H9 (cell line): ENCODE results near the gene XAGE1A. TPM values are rescaled to one million over a fixed set of nuclear protein-coding genes. Genes with fewer than 3 reads are reported as not detected.

Experiments used
- DNase-seq: peaks from one replicate; pipeline ENCODE4 v3.0.0-alpha.2; 2017
- H2AFZ ChIP-seq: one replicate; pipeline ENCODE4 v1.6.1; 2013; ENCODE audit warnings: mild to moderate bottlenecking, low read length, control low read depth, moderate library complexity
- H2AK5ac ChIP-seq: 2 replicates; pipeline ENCODE4 v1.6.1; 2013; ENCODE audit warnings: low read length, control low read depth, mixed read lengths; ENCODE audit not compliant: insufficient read length
- H2BK120ac ChIP-seq: one replicate; pipeline ENCODE4 v1.6.1; 2013; ENCODE audit warnings: low read depth, mild to moderate bottlenecking, low read length, control low read depth, inconsistent platforms; ENCODE audit not compliant: poor library complexity, severe bottlenecking
- H2BK12ac ChIP-seq: 2 replicates; pipeline ENCODE4 v1.6.1; 2013; ENCODE audit warnings: low read length, control low read depth, mixed read lengths, low read depth; ENCODE audit not compliant: insufficient read length
- H2BK15ac ChIP-seq: 2 replicates; pipeline ENCODE4 v1.6.1; 2013; ENCODE audit warnings: low read depth, low read length, control low read depth
- H2BK20ac ChIP-seq: one replicate; pipeline ENCODE4 v1.6.1; 2013; ENCODE audit warnings: low read depth, mild to moderate bottlenecking, low read length, control low read depth, inconsistent platforms; ENCODE audit not compliant: poor library complexity, severe bottlenecking
- H2BK5ac ChIP-seq: 2 replicates; pipeline ENCODE4 v1.6.1; 2013; ENCODE audit warnings: low read length, control low read depth, mixed read lengths; ENCODE audit not compliant: insufficient read length
- H3K14ac ChIP-seq: 2 replicates; pipeline ENCODE4 v1.6.1; 2013; ENCODE audit warnings: low read length, control low read depth; ENCODE audit not compliant: insufficient read depth
- H3K18ac ChIP-seq: 2 replicates; pipeline ENCODE4 v1.6.1; 2013; ENCODE audit warnings: low read depth, mild to moderate bottlenecking, mixed read lengths, low read length, control low read depth; ENCODE audit not compliant: insufficient read length
- H3K23ac ChIP-seq: 2 replicates; pipeline ENCODE4 v1.6.1; 2013; ENCODE audit warnings: low read length, control low read depth, mixed read lengths, low read depth; ENCODE audit not compliant: insufficient read length
- H3K23me2 ChIP-seq: 2 replicates; pipeline ENCODE4 v1.6.1; 2013; ENCODE audit warnings: low read depth, mild to moderate bottlenecking, mixed read lengths, low read length, control low read depth; ENCODE audit not compliant: insufficient read length, poor library complexity, severe bottlenecking
- H3K27ac ChIP-seq: 2 replicates; pipeline ENCODE4 v1.5.1; 2013; ENCODE audit warnings: low read length, control low read depth, mixed read lengths, low read depth; ENCODE audit not compliant: insufficient read length
- H3K27me3 ChIP-seq: 2 replicates; pipeline ENCODE4 v1.6.1; 2013; ENCODE audit warnings: low read length, control low read depth, inconsistent platforms; ENCODE audit not compliant: insufficient read depth
- H3K4ac ChIP-seq: 2 replicates; pipeline ENCODE4 v1.6.1; 2013; ENCODE audit warnings: low read depth, mild to moderate bottlenecking, control low read depth, inconsistent platforms, low read length, moderate library complexity
- H3K4me1 ChIP-seq: 2 replicates; pipeline ENCODE4 v1.6.1; 2013; ENCODE audit warnings: low read length, control low read depth, inconsistent platforms; ENCODE audit not compliant: insufficient read depth
- H3K4me2 ChIP-seq: 2 replicates; pipeline ENCODE4 v1.6.1; 2013; ENCODE audit warnings: low read length, control low read depth, mixed read lengths; ENCODE audit not compliant: insufficient read length, insufficient read depth
- H3K56ac ChIP-seq: 2 replicates; pipeline ENCODE4 v1.6.1; 2013; ENCODE audit warnings: low read depth, mild to moderate bottlenecking, mixed read lengths, low read length, control low read depth; ENCODE audit not compliant: insufficient read length
- H3K79me1 ChIP-seq: 2 replicates; pipeline ENCODE4 v1.6.1; 2013; ENCODE audit warnings: low read depth, mild to moderate bottlenecking, moderate library complexity, low read length, control low read depth, inconsistent platforms; ENCODE audit not compliant: insufficient read depth, poor library complexity, severe bottlenecking
- H3K79me2 ChIP-seq: 2 replicates; pipeline ENCODE4 v1.6.1; 2013; ENCODE audit warnings: low read length, control low read depth, inconsistent platforms; ENCODE audit not compliant: insufficient read depth
- H3K9ac ChIP-seq: 2 replicates; pipeline ENCODE4 v1.6.1; 2013; ENCODE audit warnings: low read length, control low read depth, mixed read lengths; ENCODE audit not compliant: insufficient read length; ENCODE audit errors: extremely low read depth
- H3K9me3 ChIP-seq: one replicate; pipeline ENCODE4 v1.6.1; 2013; ENCODE audit warnings: low read depth, low read length, inconsistent platforms; ENCODE audit not compliant: control insufficient read depth
- H3T11ph ChIP-seq: one replicate; pipeline ENCODE4 v1.6.1; 2013; ENCODE audit warnings: mild to moderate bottlenecking, low read length, control low read depth, inconsistent platforms
- H4K20me1 ChIP-seq: one replicate; pipeline ENCODE4 v1.6.1; 2013; ENCODE audit not compliant: control insufficient read depth, insufficient read length, insufficient read depth
- H4K5ac ChIP-seq: 2 replicates; pipeline ENCODE4 v1.6.1; 2013; ENCODE audit warnings: low read depth, mild to moderate bottlenecking, mixed read lengths, low read length, control low read depth; ENCODE audit not compliant: insufficient read length
- H4K8ac ChIP-seq: replicated peaks from 2 replicates; pipeline ENCODE4 v1.6.1; 2013; ENCODE audit warnings: low read length, control low read depth, mixed read lengths, low read depth; ENCODE audit not compliant: insufficient read length
- H4K91ac ChIP-seq: 2 replicates; pipeline ENCODE4 v1.6.1; 2013; ENCODE audit warnings: low read depth, mild to moderate bottlenecking, moderate library complexity, mixed read lengths, low read length, control low read depth; ENCODE audit not compliant: insufficient read length
- H3K27ac Mint-ChIP-seq, 3 experiments: 2 replicates in 2 of 3; 3 replicates in 1 of 3; pipeline ENCODE4 v1.8.0; 2020 to 2021; ENCODE audit warnings: mixed read lengths in 3 of 3, mild to moderate bottlenecking in 1 of 3, moderate library complexity in 1 of 3
- H3K27me3 Mint-ChIP-seq: 2 replicates; pipeline ENCODE4 v1.8.0; 2021; ENCODE audit warnings: low read depth, mild to moderate bottlenecking, moderate library complexity, mixed read lengths
- H3K36me3 Mint-ChIP-seq, 3 experiments: 2 replicates in 2 of 3; 3 replicates in 1 of 3; pipeline ENCODE4 v1.8.0; 2020 to 2021; ENCODE audit warnings: low read depth in 3 of 3, mixed read lengths in 3 of 3; ENCODE audit not compliant: insufficient read depth in 1 of 3
- H3K4me1 Mint-ChIP-seq, 2 experiments: 2 replicates each; pipeline ENCODE4 v1.8.0; 2020; ENCODE audit warnings: mixed read lengths in 2 of 2
- H3K4me3 Mint-ChIP-seq, 2 experiments: 2 replicates in 1 of 2; 3 replicates in 1 of 2; pipeline ENCODE4 v1.8.0; 2020 to 2021; ENCODE audit warnings: mild to moderate bottlenecking in 2 of 2, mixed read lengths in 2 of 2, moderate library complexity in 1 of 2
- H3K9me3 Mint-ChIP-seq, 2 experiments: 2 replicates in 1 of 2; 3 replicates in 1 of 2; pipeline ENCODE4 v1.8.0; 2020; ENCODE audit warnings: mild to moderate bottlenecking in 2 of 2, mixed read lengths in 2 of 2, moderate library complexity in 1 of 2
- CTCF ChIP-seq: fragments of 200-600 bp; sonication (generic); conservative IDR thresholded peaks from 3 replicates; pipeline ENCODE4 v1.8.0; 2021; ENCODE audit warnings: antibody characterized with exemption, mild to moderate bottlenecking
- WGBS: extraction: QIAGEN DNeasy Blood & Tissue Kit; methylation state at CpG from one replicate; pipeline ENCODE4 v1.1.7; 2013; ENCODE audit warnings: missing lambda C conversion rate, low lambda C conversion rate, mixed read lengths; ENCODE audit not compliant: insufficient read length; ENCODE audit errors: extremely low coverage; 5-methylcytosine and 5-hydroxymethylcytosine counted together
- total RNA-seq: library from RNA; stranded (reverse); gene quantifications from 2 replicates; pipeline ENCODE4 v1.2.1, GENCODE V29; 2021

XAGE1A gene
- total RNA-seq, 1 experiment from 2014 or later: not detected

- no peak overlapping the region for H2BK20ac ChIP-seq
- no peak overlapping the region for H3K18ac ChIP-seq
- H3K36me3 Mint-ChIP-seq: peaks cover 0 to 1% (median 0%) of the 10 kb centered on the region in 3 experiments; a peak in 2 of 7 replicates
- H3K14ac ChIP-seq: no peak overlapping the region
- H3K23me2 ChIP-seq: no peaks in the 10 kb centered on the region
- H2AK5ac ChIP-seq: no peak overlapping the region
- no CpG with 5 or more reads among the region's 6 CpGs for WGBS
- H2BK5ac ChIP-seq: no peak overlapping the region
- H4K8ac ChIP-seq: no peak overlapping the region
- no peak overlapping the region for H4K5ac ChIP-seq
- H2BK15ac ChIP-seq: no peak overlapping the region
- H3K4me3 Mint-ChIP-seq: no peak overlapping the region
- DNase-seq: no peak
- no peaks in the 10 kb centered on the region for H4K20me1 ChIP-seq
- no peaks in the 10 kb centered on the region for H3K27me3 ChIP-seq
- no peak for TF ChIP-seq CTCF
- no peak overlapping the region for H3K56ac ChIP-seq
- no peak overlapping the region for H2AFZ ChIP-seq
- H3K9me3 ChIP-seq: peaks cover 26% of the 10 kb centered on the region
- no peak overlapping the region for H2BK12ac ChIP-seq
- H3K4ac ChIP-seq: no peak overlapping the region
- H3K9ac ChIP-seq: no peak overlapping the region
- H4K91ac ChIP-seq: no peak overlapping the region
- no peak overlapping the region for H2BK120ac ChIP-seq
- H3K9me3 Mint-ChIP-seq: peaks cover 52 to 54% of the 10 kb centered on the region in 2 experiments
- H3K4me1 ChIP-seq: no peaks in the 10 kb centered on the region
- no peak overlapping the region for H3K27ac ChIP-seq
- H3K27me3 Mint-ChIP-seq: peaks cover 3% of the 10 kb centered on the region; the same call in 1 of the 2 replicates
- no peak overlapping the region for H3K4me2 ChIP-seq
- no peaks in the 10 kb centered on the region for H3K79me2 ChIP-seq
- no peak overlapping the region for H3K23ac ChIP-seq
- H3T11ph ChIP-seq: no peak overlapping the region
- peaks cover 3 to 6% of the 10 kb centered on the region in 2 experiments for H3K4me1 Mint-ChIP-seq
- H3K79me1 ChIP-seq: no peaks in the 10 kb centered on the region
- no peak overlapping the region for H3K27ac Mint-ChIP-seq
These were observed 46.7 kb downstream of the XAGE1A start for GRCh38 chrX:52542311-52542710.
